Chondrocyte (in vitro differentiated cells): ENCODE results near the gene GRIK3. TPM values are rescaled to one million over a fixed set of nuclear protein-coding genes. Genes with fewer than 3 reads are reported as not detected.

Source experiments
- DNase-seq: peaks from one replicate; pipeline ENCODE4 v3.0.0; 2021; ENCODE audit warnings: mixed read lengths, low spot score
- H3K27ac Mint-ChIP-seq: one replicate; pipeline ENCODE4 v1.8.0; 2021; ENCODE audit warnings: mild to moderate bottlenecking, moderate library complexity, mixed read lengths; ENCODE audit not compliant: unreplicated experiment
- H3K27me3 Mint-ChIP-seq: 2 replicates; pipeline ENCODE4 v1.8.0; 2021; ENCODE audit warnings: low read depth, mixed read lengths
- H3K36me3 Mint-ChIP-seq: 2 replicates; pipeline ENCODE4 v1.8.0; 2021; ENCODE audit warnings: low read depth, mixed read lengths
- H3K4me1 Mint-ChIP-seq: 2 replicates; pipeline ENCODE4 v1.8.0; 2021; ENCODE audit warnings: low read depth, mild to moderate bottlenecking, mixed read lengths
- H3K4me3 Mint-ChIP-seq: one replicate; pipeline ENCODE4 v1.8.0; 2021; ENCODE audit warnings: mild to moderate bottlenecking, moderate library complexity, mixed read lengths; ENCODE audit not compliant: unreplicated experiment
- H3K9me3 Mint-ChIP-seq: 2 replicates; pipeline ENCODE4 v1.8.0; 2021; ENCODE audit warnings: low read depth, mixed read lengths
- total RNA-seq: library from RNA; stranded (reverse); gene quantifications from 3 replicates; pipeline ENCODE4 v1.2.1, GENCODE V29; 2021
- TF ChIP-seq, protein P1 (sequence below): fragments of 200-600 bp; sonication (generic); IDR thresholded peaks from 2 replicates; pipeline ENCODE4 v1.5.0; 2021; ENCODE audit warnings: antibody characterized with exemption, mild to moderate bottlenecking, moderate library complexity

GRIK3 gene
- total RNA-seq, 1 donor from 2014 or later = not detected

DNA sequence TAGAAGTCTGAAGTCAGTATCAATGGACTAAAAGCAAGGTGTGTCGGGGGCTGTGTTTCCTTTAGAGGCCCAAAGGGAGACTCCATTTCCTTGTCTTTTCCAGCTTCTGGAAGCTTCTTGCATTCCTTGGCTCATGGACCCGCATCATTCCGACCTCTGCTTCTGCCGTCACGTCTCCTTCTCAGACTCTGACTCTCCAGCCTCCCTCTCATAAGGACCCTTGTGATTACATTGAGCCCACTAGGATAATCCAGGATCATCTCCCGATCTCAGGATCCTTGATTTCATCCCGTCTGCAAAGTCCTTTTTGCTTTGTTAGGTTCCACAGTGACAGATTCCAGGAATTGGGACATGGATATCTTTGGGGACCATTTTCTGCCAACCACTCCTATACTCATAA, 285.8 kb downstream of the GRIK3 start:
- Mint-ChIP-seq H3K36me3 (no peaks in the 10 kb centered on the region), H3K4me1 (no peaks in the 10 kb centered on the region), H3K4me3 (no peak overlapping the region), H3K27ac (no peak overlapping the region), H3K27me3 (peaks cover 3% of the 10 kb centered on the region), H3K9me3 (peaks cover 3% of the 10 kb centered on the region)
- TF ChIP-seq, protein P1, sequence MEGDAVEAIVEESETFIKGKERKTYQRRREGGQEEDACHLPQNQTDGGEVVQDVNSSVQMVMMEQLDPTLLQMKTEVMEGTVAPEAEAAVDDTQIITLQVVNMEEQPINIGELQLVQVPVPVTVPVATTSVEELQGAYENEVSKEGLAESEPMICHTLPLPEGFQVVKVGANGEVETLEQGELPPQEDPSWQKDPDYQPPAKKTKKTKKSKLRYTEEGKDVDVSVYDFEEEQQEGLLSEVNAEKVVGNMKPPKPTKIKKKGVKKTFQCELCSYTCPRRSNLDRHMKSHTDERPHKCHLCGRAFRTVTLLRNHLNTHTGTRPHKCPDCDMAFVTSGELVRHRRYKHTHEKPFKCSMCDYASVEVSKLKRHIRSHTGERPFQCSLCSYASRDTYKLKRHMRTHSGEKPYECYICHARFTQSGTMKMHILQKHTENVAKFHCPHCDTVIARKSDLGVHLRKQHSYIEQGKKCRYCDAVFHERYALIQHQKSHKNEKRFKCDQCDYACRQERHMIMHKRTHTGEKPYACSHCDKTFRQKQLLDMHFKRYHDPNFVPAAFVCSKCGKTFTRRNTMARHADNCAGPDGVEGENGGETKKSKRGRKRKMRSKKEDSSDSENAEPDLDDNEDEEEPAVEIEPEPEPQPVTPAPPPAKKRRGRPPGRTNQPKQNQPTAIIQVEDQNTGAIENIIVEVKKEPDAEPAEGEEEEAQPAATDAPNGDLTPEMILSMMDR = no peak
- DNase-seq = no peak
